Measurements from ENCODE around the gene NUF2. TPM values are rescaled to one million over a fixed set of nuclear protein-coding genes. Genes with fewer than 3 reads are reported as not detected.

The NUF2 gene
- total RNA-seq, 1 experiment from 2014 or later: 62.1 TPM

- H3K4me3 ChIP-seq (ENCODE audit: low read length): no peak overlapping the region
- intact Hi-C loops (cut with micrococcal nuclease): no loop called here
- no peaks in the 10 kb centered on the region for H4K20me1 ChIP-seq (ENCODE audit: low read length)
- H3K9me2 ChIP-seq (replicated peaks; ENCODE audit: low read length): no peaks in the 10 kb centered on the region
- H3K9ac ChIP-seq (ENCODE audit: low read length): no peak overlapping the region
- no peaks in the 10 kb centered on the region for H3K4me1 ChIP-seq (ENCODE audit: insufficient read depth, low read length)
- H3K79me2 ChIP-seq (ENCODE audit: low read length): no peaks in the 10 kb centered on the region
- H3K4me2 ChIP-seq (ENCODE audit: low read length): no peak overlapping the region
- ATAC-seq: no peak
- no peak for DNase-seq
- TF ChIP-seq EZH2 (IDR thresholded peaks at IDR 0.05; ENCODE audit: low read length, unreplicated experiment) (no peak), EZH2phosphoT487 (IDR thresholded peaks at IDR 0.05; ENCODE audit: borderline replicate concordance, low read length) (no peak), CTCF (conservative IDR thresholded peaks at IDR 0.05; ENCODE audit: low read depth, low read length) (no peak)
- no peaks in the 10 kb centered on the region for H3K36me3 ChIP-seq (ENCODE audit: low read depth, low read length)
- H3K9me3 ChIP-seq (ENCODE audit: low read length): no peaks in the 10 kb centered on the region
- ChIA-PET CTCF (no interaction called here), POLR2A (ENCODE audit: unreplicated experiment) (no interaction called here)
- no peak overlapping the region for H2AFZ ChIP-seq (ENCODE audit: low read length)
- no TSS peak for BruUV-seq (replicated peaks)
- H3K27ac ChIP-seq (ENCODE audit: low read length): no peak overlapping the region
- no peaks in the 10 kb centered on the region for H3F3A ChIP-seq (ENCODE audit: low read length, unreplicated experiment)
- H3K27me3 ChIP-seq (ENCODE audit: low read length): peaks cover 54% of the 10 kb centered on the region
These were observed 65.4 kb downstream of the NUF2 start for GRCh38 chr1:163387146-163387545.

GRCh38 chr1:163388970-163389369 is 67.2 kb downstream of the NUF2 start:
- Histone ChIP-seq H3K9me3 (ENCODE audit: low read length) (no peaks in the 10 kb centered on the region), H3K4me1 (ENCODE audit: insufficient read depth, low read length) (no peaks in the 10 kb centered on the region), H3K4me3 (ENCODE audit: low read length) (no peak overlapping the region), H2AFZ (ENCODE audit: low read length) (no peak overlapping the region), H4K20me1 (ENCODE audit: low read length) (no peaks in the 10 kb centered on the region), H3K79me2 (ENCODE audit: low read length) (no peaks in the 10 kb centered on the region), H3K9ac (ENCODE audit: low read length) (no peak overlapping the region), H3K4me2 (ENCODE audit: low read length) (no peak overlapping the region), H3K27me3 (ENCODE audit: low read length) (peaks cover 51% of the 10 kb centered on the region), H3K9me2 (replicated peaks; ENCODE audit: low read length) (no peaks in the 10 kb centered on the region), H3K36me3 (ENCODE audit: low read depth, low read length) (no peaks in the 10 kb centered on the region), H3F3A (ENCODE audit: low read length, unreplicated experiment) (no peaks in the 10 kb centered on the region), H3K27ac (ENCODE audit: low read length) (no peak overlapping the region)
- intact Hi-C loops (cut with micrococcal nuclease): no loop called here
- ChIA-PET CTCF (no interaction called here), POLR2A (ENCODE audit: unreplicated experiment) (interaction anchor here (0.7 kb wide), 1 partner anchor 136 kb away, joined by 8 read pairs; no protein-coding TSS in a partner anchor)
- ATAC-seq: no peak
- no TSS peak for BruUV-seq (replicated peaks)
- TF ChIP-seq EZH2phosphoT487 (IDR thresholded peaks at IDR 0.05; ENCODE audit: borderline replicate concordance, low read length) (no peak), CTCF (conservative IDR thresholded peaks at IDR 0.05; ENCODE audit: low read depth, low read length) (no peak), EZH2 (IDR thresholded peaks at IDR 0.05; ENCODE audit: low read length, unreplicated experiment) (no peak)
- no peak for DNase-seq

- CTCF ChIA-PET: no interaction called here
- Histone ChIP-seq H3K4me3 (ENCODE audit: low read length) (no peak overlapping the region), H3K9ac (ENCODE audit: low read length) (no peak overlapping the region), H3K36me3 (ENCODE audit: low read depth, low read length) (no peaks in the 10 kb centered on the region), H2AFZ (ENCODE audit: low read length) (no peak overlapping the region), H3K27ac (ENCODE audit: low read length) (no peak overlapping the region), H3K79me2 (ENCODE audit: low read length) (no peaks in the 10 kb centered on the region), H3F3A (ENCODE audit: low read length, unreplicated experiment) (no peaks in the 10 kb centered on the region), H3K9me2 (replicated peaks; ENCODE audit: low read length) (no peaks in the 10 kb centered on the region), H3K9me3 (ENCODE audit: low read length) (no peaks in the 10 kb centered on the region), H4K20me1 (ENCODE audit: low read length) (no peaks in the 10 kb centered on the region), H3K4me1 (ENCODE audit: insufficient read depth, low read length) (no peaks in the 10 kb centered on the region; the same call in 1 of the 2 replicates), H3K27me3 (ENCODE audit: low read length) (peaks cover 75% of the 10 kb centered on the region), H3K4me2 (ENCODE audit: low read length) (no peak overlapping the region)
- intact Hi-C loops (cut with micrococcal nuclease): no loop called here
- ATAC-seq (no peak), DNase-seq (no peak)
- POLR2A ChIA-PET (ENCODE audit: unreplicated experiment): no interaction called here
- BruUV-seq (replicated peaks): no TSS peak
- no peak for TF ChIP-seq CTCF (conservative IDR thresholded peaks at IDR 0.05; ENCODE audit: low read depth, low read length)
- no peak for TF ChIP-seq EZH2phosphoT487 (IDR thresholded peaks at IDR 0.05; ENCODE audit: borderline replicate concordance, low read length)
- no peak for TF ChIP-seq EZH2 (IDR thresholded peaks at IDR 0.05; ENCODE audit: low read length, unreplicated experiment)
These were observed 74.0 kb downstream of the NUF2 start for GRCh38 chr1:163395790-163396189.

All from PC-3 (cell line).